ENCODE results near the gene PBRM1. TPM values are rescaled to one million over a fixed set of nuclear protein-coding genes. Genes with fewer than 3 reads are reported as not detected.
"Not testable (repeated sequence)": the region's sequence is repeated elsewhere in the genome, so short reads cannot be mapped to it uniquely, and the experiment has no call there.

The PBRM1 gene
- total RNA-seq, 2 experiments from 2014 or later = 83.2 to 91.8 TPM

DNA sequence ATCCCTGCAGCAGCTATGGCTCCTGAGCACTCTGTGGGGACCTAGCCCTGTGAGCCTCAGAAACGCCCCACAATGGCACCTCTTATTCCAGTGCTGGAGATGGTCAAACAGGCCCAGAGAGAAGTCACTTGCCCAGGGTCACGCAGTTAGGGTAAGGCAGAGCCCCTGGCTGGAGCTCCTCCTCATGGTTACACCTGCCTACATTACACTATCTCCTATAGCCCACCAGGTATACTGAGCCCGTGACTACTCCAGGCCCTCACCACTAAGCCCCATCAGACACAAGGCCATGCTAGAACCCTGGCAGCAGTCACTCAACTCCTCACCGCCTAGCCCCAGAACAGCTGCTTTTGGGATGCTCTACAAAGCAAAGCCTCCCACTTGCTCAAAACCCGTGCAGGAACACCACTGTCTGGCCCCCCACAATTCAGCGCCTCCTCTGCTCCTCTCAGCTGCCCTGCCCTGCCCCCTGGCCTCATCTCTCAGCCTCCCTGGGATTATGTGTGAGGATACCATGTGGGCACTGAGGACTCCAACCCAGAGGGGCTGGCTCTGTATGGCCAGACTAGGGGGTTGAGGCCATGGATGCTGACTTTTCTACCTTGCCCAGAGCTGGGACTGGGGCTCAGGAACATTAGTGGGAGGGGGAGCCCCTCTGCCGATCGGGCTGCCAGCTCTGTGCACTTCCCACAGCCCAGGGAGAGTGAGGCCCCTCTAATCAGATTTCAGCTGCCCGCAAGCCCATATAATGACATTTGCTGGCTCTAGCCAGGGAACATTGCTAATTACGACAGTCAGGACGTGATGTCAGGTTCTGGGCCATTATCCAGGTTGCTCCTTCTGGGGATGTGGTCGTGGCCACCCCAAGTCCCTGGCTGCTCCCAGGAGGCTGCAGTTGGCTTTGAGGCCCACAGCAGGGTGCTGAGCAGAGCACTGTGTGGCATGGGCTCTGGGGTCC lies 156.1 kb downstream of the PBRM1 start:
- CTCF ChIA-PET = no interaction called here
- POLR2A ChIA-PET = no interaction called here
- H3K9me3 Mint-ChIP-seq (ENCODE audit: insufficient read depth) = no peaks in the 10 kb centered on the region

DNA sequence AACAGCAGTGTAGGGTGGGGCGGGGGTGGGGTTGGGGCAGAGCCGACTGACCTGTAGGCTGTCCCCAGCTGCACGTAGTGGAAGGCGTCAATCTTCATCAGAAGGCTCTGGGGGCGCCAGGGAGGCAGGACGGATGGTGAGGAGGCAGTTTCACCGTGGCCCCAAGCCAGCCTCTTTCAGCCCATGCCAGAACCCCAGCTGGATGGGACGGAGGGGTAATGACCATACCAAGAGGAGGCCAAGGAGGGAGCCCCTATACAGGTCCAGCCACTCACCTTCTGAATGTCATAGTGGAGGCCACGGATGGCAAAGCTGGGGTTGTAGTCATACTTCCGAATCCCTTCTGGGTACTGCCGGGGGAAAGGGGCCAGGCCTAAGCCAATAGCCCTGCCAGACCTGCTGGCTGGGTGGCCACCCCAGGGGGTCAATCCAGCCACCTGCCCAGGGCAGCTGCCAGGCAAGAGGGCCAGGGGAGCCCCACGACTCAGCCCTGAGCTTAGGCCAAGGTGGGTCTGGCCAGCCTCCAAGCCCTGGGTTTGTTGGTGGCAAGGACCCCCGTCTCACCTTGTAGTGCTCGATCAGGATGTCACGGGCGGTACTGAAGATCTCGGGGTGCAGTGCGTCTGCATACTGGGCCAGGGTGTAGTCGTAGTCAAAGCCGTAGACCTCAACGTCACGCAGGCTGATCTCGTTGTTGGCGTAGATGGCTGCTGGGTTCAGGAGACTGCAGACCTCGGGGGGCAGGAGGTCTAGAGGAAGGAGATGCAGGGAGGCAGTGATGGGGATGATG lies 156.9 kb downstream of the PBRM1 start:
- no peak for DNase-seq
- Mint-ChIP-seq H3K36me3 (ENCODE audit: low read depth) (peaks cover 18% of the 10 kb centered on the region), H3K27ac (no peak overlapping the region), H3K27me3 (ENCODE audit: low read depth) (no peaks in the 10 kb centered on the region), H3K4me1 (ENCODE audit: low read depth) (peaks cover 11% of the 10 kb centered on the region), H3K9me3 (ENCODE audit: insufficient read depth) (no peaks in the 10 kb centered on the region), H3K4me3 (no peak overlapping the region)
- POLR2A ChIA-PET = no interaction called here
- CTCF ChIA-PET = no interaction called here
- ATAC-seq = no peak

More for the DNA sequence above, 156.1 kb downstream of the PBRM1 start:
- ATAC-seq (no peak), DNase-seq (no peak)
- Mint-ChIP-seq H3K4me1 (ENCODE audit: low read depth) (peaks cover 14% of the 10 kb centered on the region), H3K36me3 (ENCODE audit: low read depth) (peaks cover 13% of the 10 kb centered on the region), H3K27me3 (ENCODE audit: low read depth) (no peaks in the 10 kb centered on the region), H3K27ac (no peak overlapping the region), H3K4me3 (no peak overlapping the region)

DNA sequence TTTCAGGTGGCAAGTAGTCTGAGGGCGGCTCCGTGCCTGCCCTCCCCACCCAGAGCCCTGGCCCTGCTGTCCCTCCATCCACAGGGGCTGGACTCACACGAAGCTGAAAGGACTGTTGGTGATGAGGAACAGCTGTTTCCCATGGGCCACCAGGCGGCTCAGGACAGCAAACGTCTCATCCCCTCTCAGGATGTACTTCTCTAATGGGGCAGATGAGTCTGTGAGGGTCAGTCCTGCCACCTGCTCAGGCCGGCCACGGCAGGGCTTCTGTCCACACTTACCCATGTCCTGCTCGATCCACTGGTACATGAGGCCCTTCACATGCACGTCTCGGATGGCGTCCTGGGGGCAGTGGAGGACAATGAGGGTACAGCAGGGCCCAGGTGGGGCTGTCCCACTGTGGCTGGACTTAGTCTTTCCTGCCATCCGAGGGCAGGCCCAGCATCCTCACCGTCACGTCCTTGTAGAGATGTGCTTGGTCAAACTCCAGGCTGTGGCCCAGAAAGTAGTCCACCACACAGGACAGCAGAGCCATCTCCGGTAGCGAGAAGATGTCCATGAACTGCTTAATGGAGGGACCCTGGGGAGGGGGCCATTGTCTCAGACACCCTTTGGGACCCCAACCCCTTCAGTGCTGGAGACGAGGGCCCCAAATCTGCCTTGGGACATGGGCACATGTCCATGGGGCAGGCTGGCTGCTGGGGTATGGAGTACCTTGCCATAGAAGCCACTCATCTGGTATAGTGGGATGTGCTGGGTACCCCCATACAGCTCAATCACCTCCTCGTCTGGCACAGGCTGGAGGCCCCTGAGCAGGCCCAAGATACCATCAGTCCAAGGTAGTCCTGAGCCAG lies 157.8 kb downstream of the PBRM1 start:
- peaks cover 18% of the 10 kb centered on the region for H3K36me3 Mint-ChIP-seq (ENCODE audit: low read depth)
- peaks cover 11% of the 10 kb centered on the region for H3K4me1 Mint-ChIP-seq (ENCODE audit: low read depth)
- CTCF ChIA-PET = no interaction called here
- H3K27me3 Mint-ChIP-seq (ENCODE audit: low read depth) = no peaks in the 10 kb centered on the region
- POLR2A ChIA-PET = interaction anchor here (0.5 to 0.8 kb wide), 2 partner anchors 8 to 370 kb away, joined by 3 to 5 read pairs; partner anchors contain the start of gene UQCC5
- DNase-seq (no peak), ATAC-seq (no peak)
- H3K9me3 Mint-ChIP-seq (ENCODE audit: insufficient read depth) = no peaks in the 10 kb centered on the region
- no peak overlapping the region for H3K4me3 Mint-ChIP-seq
- no peak overlapping the region for H3K27ac Mint-ChIP-seq

DNA sequence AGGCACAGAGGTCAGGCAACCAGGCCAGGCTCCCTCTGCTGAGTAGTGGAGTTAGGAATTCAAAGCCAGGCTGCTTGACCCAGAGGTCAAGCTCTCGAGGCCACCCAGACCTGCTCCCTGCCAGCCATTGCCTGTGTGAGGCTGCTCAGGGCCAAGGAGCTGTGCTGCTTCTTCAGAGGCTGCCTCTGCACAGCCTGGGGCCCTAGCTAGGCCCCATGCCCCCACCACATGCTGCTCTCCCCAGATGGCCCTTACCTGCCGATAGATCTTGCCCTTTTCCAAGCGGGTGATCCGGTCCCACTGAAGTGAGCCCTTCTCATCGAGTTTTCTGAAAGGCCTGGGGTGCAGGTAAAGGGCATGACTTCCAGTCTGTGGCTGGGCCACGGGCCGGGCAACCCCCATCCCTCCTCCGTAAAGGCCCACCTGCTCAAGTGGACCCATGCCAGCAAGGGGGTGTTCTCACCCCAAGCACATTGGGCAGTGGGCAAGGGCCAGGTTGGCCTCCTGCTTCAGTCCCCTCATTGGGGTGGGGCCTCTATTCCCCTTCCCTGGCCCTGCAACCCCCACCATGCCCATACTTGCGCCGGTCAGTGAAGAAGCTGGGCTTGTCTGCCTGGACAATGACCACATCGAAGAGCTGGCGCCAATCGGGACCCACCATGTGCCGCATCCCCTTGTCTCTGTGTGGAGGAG lies 158.5 kb downstream of the PBRM1 start:
- H3K27ac Mint-ChIP-seq = no peak overlapping the region
- DNase-seq (no peak), ATAC-seq (no peak)
- ChIA-PET CTCF (interaction anchor here (1.0 kb wide), 1 partner anchor 9 kb away, joined by 3 read pairs; the partner anchor contains the start of gene UQCC5), POLR2A (interaction anchor here (1.2 kb wide), 1 partner anchor 9 kb away, joined by 3 read pairs; the partner anchor contains the start of gene UQCC5)
- no peaks in the 10 kb centered on the region for H3K9me3 Mint-ChIP-seq (ENCODE audit: insufficient read depth)
- no peaks in the 10 kb centered on the region for H3K27me3 Mint-ChIP-seq (ENCODE audit: low read depth)
- H3K4me1 Mint-ChIP-seq (ENCODE audit: low read depth) = peaks cover 6% of the 10 kb centered on the region
- H3K4me3 Mint-ChIP-seq = no peak overlapping the region
- peaks cover 18% of the 10 kb centered on the region for H3K36me3 Mint-ChIP-seq (ENCODE audit: low read depth)

DNA sequence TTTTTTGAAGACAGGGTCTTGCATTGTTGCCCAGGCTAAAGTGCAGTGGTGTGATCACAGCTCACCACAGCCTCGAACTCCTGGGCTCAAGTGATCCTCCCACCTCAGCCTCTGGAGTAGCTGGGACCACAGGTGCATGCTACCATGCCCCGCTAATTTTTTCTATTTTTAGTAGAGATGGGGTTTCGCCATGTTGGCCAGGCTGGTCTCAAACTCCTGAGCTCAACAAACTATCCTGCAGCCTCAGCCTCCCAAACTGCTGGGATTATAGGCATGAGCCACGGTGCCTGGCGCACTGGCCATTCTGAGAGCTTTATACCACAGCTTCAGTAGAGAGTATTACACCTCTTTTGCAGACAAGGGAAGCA lies 159.1 kb downstream of the PBRM1 start:
- not testable (repeated sequence) for H3K4me3 Mint-ChIP-seq; H3K27me3 Mint-ChIP-seq (ENCODE audit: low read depth); H3K4me1 Mint-ChIP-seq (ENCODE audit: low read depth); ATAC-seq; DNase-seq; H3K27ac Mint-ChIP-seq; H3K9me3 Mint-ChIP-seq (ENCODE audit: insufficient read depth)
- H3K36me3 Mint-ChIP-seq (ENCODE audit: low read depth) = peaks cover 18% of the 10 kb centered on the region
- ChIA-PET CTCF (interaction anchor here (1.0 kb wide), 1 partner anchor 10 kb away, joined by 3 read pairs; the partner anchor contains the start of gene UQCC5), POLR2A (interaction anchor here (1.2 kb wide), 1 partner anchor 10 kb away, joined by 3 read pairs; the partner anchor contains the start of gene UQCC5)

DNA sequence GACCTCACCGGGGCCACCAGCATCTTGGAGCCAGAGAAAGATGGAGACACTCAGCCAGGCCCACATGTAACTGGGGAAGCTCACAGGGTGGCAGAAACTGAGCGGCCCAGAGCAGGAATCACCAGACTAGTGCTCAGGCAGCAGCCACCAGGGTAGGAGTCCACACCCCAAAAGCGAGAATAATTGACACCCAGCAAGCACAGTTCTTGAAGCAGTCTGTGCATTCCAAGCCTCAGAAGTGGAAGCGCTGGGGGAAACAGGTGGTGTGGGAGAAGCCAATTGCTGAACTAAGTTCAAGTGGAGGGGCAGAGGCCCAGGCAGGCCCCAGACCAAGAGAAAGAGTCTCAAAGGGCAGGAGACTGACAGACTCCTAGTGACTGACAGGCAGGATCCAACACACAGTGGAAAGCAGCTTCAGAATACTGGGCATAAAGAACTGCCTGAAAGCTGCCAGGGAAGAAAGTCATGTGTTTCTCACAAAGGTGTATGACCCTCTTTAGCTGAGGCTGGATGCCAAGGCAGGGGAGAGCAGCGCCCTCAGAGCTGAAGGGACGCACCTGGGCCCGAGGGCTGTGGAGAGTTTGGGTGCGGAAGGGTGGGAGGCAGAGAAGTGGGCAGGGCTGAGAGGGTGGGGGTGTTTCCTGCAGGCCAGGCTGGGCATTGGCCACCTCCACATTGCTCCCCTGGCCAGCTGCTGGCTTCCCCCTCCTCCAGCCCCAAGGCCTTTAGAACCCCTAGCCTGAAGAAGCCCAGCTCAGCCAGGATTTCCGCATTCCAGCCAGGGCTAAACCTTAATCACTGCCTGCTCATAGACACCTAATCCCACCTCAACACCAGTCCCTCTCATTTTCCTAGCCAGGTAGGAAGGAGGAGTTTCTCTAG lies 159.8 kb downstream of the PBRM1 start:
- ATAC-seq (no peak), DNase-seq (no peak)
- Mint-ChIP-seq H3K4me1 (ENCODE audit: low read depth) (no peaks in the 10 kb centered on the region), H3K27me3 (ENCODE audit: low read depth) (no peaks in the 10 kb centered on the region), H3K9me3 (ENCODE audit: insufficient read depth) (no peaks in the 10 kb centered on the region), H3K27ac (no peak overlapping the region), H3K36me3 (ENCODE audit: low read depth) (peaks cover 18% of the 10 kb centered on the region), H3K4me3 (no peak overlapping the region)
- ChIA-PET CTCF (interaction anchor here (1.0 kb wide), 1 partner anchor 10 kb away, joined by 3 read pairs; the partner anchor contains the start of gene UQCC5), POLR2A (interaction anchor here (1.2 kb wide), 1 partner anchor 10 kb away, joined by 3 read pairs; the partner anchor contains the start of gene UQCC5)

DNA sequence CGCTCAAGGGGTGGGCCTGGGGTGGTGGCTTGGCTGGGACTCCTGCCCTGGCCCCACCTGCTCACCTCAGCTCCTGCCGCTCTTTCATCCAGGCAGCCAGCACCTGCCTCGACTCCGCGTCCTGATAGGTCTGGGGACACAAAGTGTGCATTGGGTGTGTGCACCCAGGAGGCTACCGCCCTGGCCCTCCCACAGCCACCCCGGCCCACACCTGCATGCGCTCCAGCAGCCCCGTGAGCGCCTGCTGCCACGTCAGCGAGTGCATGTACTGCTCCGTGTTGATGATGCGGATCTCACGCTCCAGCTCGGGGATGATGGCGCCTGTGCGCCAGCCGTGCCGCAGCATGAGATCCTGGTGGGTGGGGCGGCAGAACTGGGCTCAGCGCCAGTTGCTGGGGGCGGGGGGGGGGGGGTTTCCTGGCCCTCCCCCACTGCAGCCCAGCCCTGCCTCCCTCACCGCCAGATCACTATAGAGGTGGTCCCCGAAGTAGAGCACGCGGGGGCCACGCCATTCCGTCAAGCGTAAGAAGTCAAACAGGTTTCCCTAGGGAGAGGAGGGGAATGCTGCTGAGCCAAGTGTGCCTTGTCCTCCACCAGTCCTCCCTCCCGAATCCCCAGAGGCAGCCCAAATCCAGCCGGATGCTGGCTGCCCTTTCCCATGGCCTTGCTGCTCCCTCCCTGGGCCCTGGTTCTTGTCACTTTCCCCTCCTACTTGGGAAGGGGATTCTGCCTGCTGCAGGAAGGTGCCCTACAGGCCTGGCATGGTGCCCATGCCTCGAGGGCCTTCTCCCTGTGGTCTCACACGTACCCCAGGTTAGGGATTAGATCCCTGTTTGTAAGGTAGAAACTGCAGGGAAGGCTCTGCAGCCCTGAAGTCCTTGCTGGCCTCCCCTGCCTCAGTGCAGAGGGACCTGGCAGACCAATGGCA lies 160.7 kb downstream of the PBRM1 start:
- Mint-ChIP-seq H3K4me3 (no peak overlapping the region), H3K27me3 (ENCODE audit: low read depth) (no peaks in the 10 kb centered on the region), H3K9me3 (ENCODE audit: insufficient read depth) (no peaks in the 10 kb centered on the region), H3K4me1 (ENCODE audit: low read depth) (no peaks in the 10 kb centered on the region), H3K27ac (no peak overlapping the region), H3K36me3 (ENCODE audit: low read depth) (peaks cover 18% of the 10 kb centered on the region)
- DNase-seq (no peak), ATAC-seq (no peak)
- POLR2A ChIA-PET = no interaction called here
- CTCF ChIA-PET = no interaction called here

DNA sequence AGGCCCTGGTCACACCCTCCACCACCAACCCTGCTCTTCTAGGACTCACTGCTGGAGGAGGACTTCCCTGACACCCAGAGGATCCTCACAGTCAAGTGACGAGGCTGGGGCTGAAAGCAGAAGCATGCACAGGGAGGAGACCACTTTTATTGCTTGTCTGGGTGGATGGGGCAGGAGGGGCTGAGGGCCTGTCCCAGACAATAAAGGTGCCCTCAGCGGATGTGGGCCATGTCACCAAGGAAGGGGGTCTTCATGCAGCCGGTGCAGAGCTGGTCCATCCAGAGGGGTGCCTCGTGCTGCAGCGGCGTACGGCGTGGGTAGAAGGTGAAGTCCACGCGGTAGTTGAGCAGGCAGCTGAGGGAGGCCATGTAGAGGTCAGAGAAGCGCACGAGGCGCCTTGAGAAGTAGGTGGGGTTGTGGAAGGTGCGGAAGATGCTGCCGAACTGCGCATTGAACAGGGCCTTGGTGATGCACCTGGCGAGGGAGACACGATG lies 161.4 kb downstream of the PBRM1 start:
- no peaks in the 10 kb centered on the region for H3K4me1 Mint-ChIP-seq (ENCODE audit: low read depth)
- no peak overlapping the region for H3K27ac Mint-ChIP-seq
- H3K9me3 Mint-ChIP-seq (ENCODE audit: insufficient read depth) = no peaks in the 10 kb centered on the region
- ATAC-seq (no peak), DNase-seq (no peak)
- CTCF ChIA-PET = no interaction called here
- no peak overlapping the region for H3K4me3 Mint-ChIP-seq
- H3K36me3 Mint-ChIP-seq (ENCODE audit: low read depth) = peaks cover 18% of the 10 kb centered on the region
- H3K27me3 Mint-ChIP-seq (ENCODE audit: low read depth) = no peaks in the 10 kb centered on the region
- POLR2A ChIA-PET = no interaction called here

DNA sequence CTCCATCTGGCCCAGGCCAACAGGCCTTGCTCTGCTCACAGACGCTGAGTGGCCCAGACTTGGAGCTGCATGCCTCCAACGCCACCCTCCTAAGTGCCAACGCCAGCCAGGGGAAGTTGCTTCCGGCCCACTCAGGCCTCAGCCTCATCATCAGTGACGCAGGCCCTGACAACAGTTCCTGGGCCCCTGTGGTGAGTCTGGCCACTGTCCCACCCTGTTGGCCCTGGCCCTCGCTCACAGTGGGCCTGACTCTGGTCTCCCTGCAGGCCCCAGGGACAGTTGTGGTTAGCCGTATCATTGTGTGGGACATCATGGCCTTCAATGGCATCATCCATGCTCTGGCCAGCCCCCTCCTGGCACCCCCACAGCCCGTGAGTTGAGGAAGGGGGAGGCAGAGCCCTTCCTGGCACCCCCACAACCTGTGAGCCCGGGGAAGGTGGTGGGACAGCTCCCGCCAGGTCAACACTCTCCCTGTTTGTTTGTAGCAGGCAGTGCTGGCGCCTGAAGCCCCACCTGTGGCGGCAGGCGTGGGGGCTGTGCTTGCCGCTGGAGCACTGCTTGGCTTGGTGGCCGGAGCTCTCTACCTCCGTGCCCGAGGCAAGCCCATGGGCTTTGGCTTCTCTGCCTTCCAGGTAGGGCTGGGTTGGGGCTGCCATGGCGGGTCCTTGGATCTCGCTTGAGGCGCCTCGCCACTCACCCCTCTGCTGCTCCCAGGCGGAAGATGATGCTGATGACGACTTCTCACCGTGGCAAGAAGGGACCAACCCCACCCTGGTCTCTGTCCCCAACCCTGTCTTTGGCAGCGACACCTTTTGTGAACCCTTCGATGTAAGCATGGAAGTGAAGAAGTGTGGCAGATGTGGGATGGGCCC lies 162.1 kb downstream of the PBRM1 start:
- H3K27ac Mint-ChIP-seq = no peak overlapping the region
- ChIA-PET POLR2A (no interaction called here), CTCF (no interaction called here)
- ATAC-seq = no peak
- no peaks in the 10 kb centered on the region for H3K9me3 Mint-ChIP-seq (ENCODE audit: insufficient read depth)
- H3K4me1 Mint-ChIP-seq (ENCODE audit: low read depth) = no peaks in the 10 kb centered on the region
- H3K27me3 Mint-ChIP-seq (ENCODE audit: low read depth) = no peaks in the 10 kb centered on the region
- no peak overlapping the region for H3K4me3 Mint-ChIP-seq
- DNase-seq = no peak
- H3K36me3 Mint-ChIP-seq (ENCODE audit: low read depth) = peaks cover 18% of the 10 kb centered on the region
